HepG2 (cell line): Measurements from ENCODE around the gene GALNT10. TPM values are rescaled to one million over a fixed set of nuclear protein-coding genes. Genes with fewer than 3 reads are reported as not detected.
A peak's percentile ranks its signal among the peaks of the same experiment; 100 is the strongest.

Experiments
- ARNTL ChIP-seq: sonication (generic); formaldehyde crosslinking; IDR thresholded peaks from 2 replicates; pipeline ENCODE4 v1.4.0; 2020; ENCODE audit warnings: mild to moderate bottlenecking, missing genetic modification reagents
- ELK4 ChIP-seq: sonication (generic); formaldehyde crosslinking; IDR thresholded peaks from 2 replicates; pipeline ENCODE4 v1.9.0; 2021; ENCODE audit warnings: missing genetic modification reagents, borderline replicate concordance
- HNF1A ChIP-seq, 2 experiments: sonication (generic) in 1 of 2; formaldehyde crosslinking in 1 of 2; IDR thresholded peaks; 2 replicates each; pipeline versions ENCODE4 v1.4.0 to v1.6.1; 2016 to 2020; ENCODE audit warnings: borderline replicate concordance in 1 of 2, low read depth in 1 of 2, mild to moderate bottlenecking in 1 of 2, missing genetic modification reagents in 1 of 2
- HNRNPLL ChIP-seq: fragments of 200-400 bp; formaldehyde crosslinking; IDR thresholded peaks from 2 replicates; pipeline ENCODE4 v1.6.1; 2017; ENCODE audit warnings: mild to moderate bottlenecking, low read depth, low read length; ENCODE audit not compliant: poor library complexity, severe bottlenecking
- KAT2B ChIP-seq: fragments of 150-350 bp; IDR thresholded peaks from 2 replicates; pipeline ENCODE4 v1.6.1; 2014; ENCODE audit warnings: low read depth, low read length, borderline replicate concordance
- KLF6 ChIP-seq: IDR thresholded peaks from 2 replicates; pipeline ENCODE4 v1.8.0; 2016; ENCODE audit warnings: missing biosample characterization, missing genetic modification reagents
- MED13 ChIP-seq: sonication (generic); formaldehyde crosslinking; IDR thresholded peaks from 2 replicates; pipeline ENCODE4 v1.5.0; 2020; ENCODE audit warnings: missing genetic modification reagents
- NFE2L2 ChIP-seq: fragments of 150-350 bp; IDR thresholded peaks from 2 replicates; pipeline ENCODE4 v1.6.1; 2014; ENCODE audit warnings: low read length
- NR1H2 ChIP-seq: sonication (generic); formaldehyde crosslinking; IDR thresholded peaks from 2 replicates; pipeline ENCODE4 v1.8.1; 2022; ENCODE audit warnings: low read depth, missing genetic modification reagents, borderline replicate concordance
- PCBP2 ChIP-seq: fragments of 200-400 bp; formaldehyde crosslinking; optimal IDR thresholded peaks from 2 replicates; pipeline ENCODE3; 2018; ENCODE audit warnings: low read length, low read depth; ENCODE audit not compliant: poor library complexity, severe bottlenecking
- SMARCC2 ChIP-seq: fragments of 450-650 bp; IDR thresholded peaks from 2 replicates; pipeline ENCODE4 v1.6.1; 2017; ENCODE audit warnings: antibody characterized with exemption, mild to moderate bottlenecking
- SOX5 ChIP-seq: IDR thresholded peaks from 2 replicates; pipeline ENCODE4 v1.6.1; 2016; ENCODE audit warnings: borderline replicate concordance
- TBX2 ChIP-seq: sonication (generic); formaldehyde crosslinking; IDR thresholded peaks from 2 replicates; pipeline ENCODE4 v1.5.0; 2020; ENCODE audit warnings: missing genetic modification reagents, mild to moderate bottlenecking, borderline replicate concordance
- TEAD3 ChIP-seq: optimal IDR thresholded peaks from 2 replicates; pipeline ENCODE3; 2016; ENCODE audit warnings: borderline replicate concordance
- ZBTB3 ChIP-seq: sonication (generic); formaldehyde crosslinking; IDR thresholded peaks from 2 replicates; pipeline ENCODE4 v1.4.0; 2020; ENCODE audit warnings: low read depth, mild to moderate bottlenecking, moderate library complexity, missing genetic modification reagents, borderline replicate concordance
- ZFY ChIP-seq: sonication (generic); formaldehyde crosslinking; IDR thresholded peaks from 2 replicates; pipeline ENCODE4 v1.4.0; 2020; ENCODE audit warnings: missing genetic modification reagents
- ZNF230 ChIP-seq: sonication (generic); formaldehyde crosslinking; IDR thresholded peaks from 2 replicates; pipeline ENCODE4 v1.4.0; 2020; ENCODE audit warnings: mild to moderate bottlenecking, missing genetic modification reagents
- ZNF335 ChIP-seq: sonication (generic); formaldehyde crosslinking; IDR thresholded peaks from 2 replicates; pipeline ENCODE4 v1.4.0; 2020; ENCODE audit warnings: missing genetic modification reagents
- ZNF354B ChIP-seq: sonication (generic); formaldehyde crosslinking; IDR thresholded peaks from 2 replicates; pipeline ENCODE4 v1.8.0; 2022; ENCODE audit warnings: mild to moderate bottlenecking, missing genetic modification reagents
- ZNF44 ChIP-seq: sonication (generic); formaldehyde crosslinking; IDR thresholded peaks from 2 replicates; pipeline ENCODE4 v1.5.1; 2020; ENCODE audit warnings: mild to moderate bottlenecking, missing genetic modification reagents
- ZNF546 ChIP-seq: sonication (generic); formaldehyde crosslinking; conservative IDR thresholded peaks from 2 replicates; pipeline ENCODE4 v1.8.1; 2023; ENCODE audit warnings: mild to moderate bottlenecking, missing genetic modification reagents
- ZNF660 ChIP-seq: sonication (generic); formaldehyde crosslinking; IDR thresholded peaks from 2 replicates; pipeline ENCODE4 v1.5.1; 2020; ENCODE audit warnings: mild to moderate bottlenecking, low read depth, missing genetic modification reagents, borderline replicate concordance
- ZNF768 ChIP-seq: sonication (generic); formaldehyde crosslinking; IDR thresholded peaks from 2 replicates; pipeline ENCODE4 v1.4.0; 2020; ENCODE audit warnings: missing genetic modification reagents
- ZZZ3 ChIP-seq: sonication (generic); formaldehyde crosslinking; IDR thresholded peaks from 2 replicates; pipeline ENCODE4 v1.4.0; 2020; ENCODE audit warnings: missing genetic modification reagents, mild to moderate bottlenecking, borderline replicate concordance
- polyA plus RNA-seq, 8 experiments: library from polyadenylated mRNA; depleted of rRNA in 3 of 8; stranded (reverse) in 7 of 8; unstranded in 1 of 8; fragments of >200 nt; fragmentation: Illumina TruSeq in 4 of 8; extraction: Trizol in 4 of 8; gene quantifications; 2 replicates each; pipeline versions ENCODE4 v1.2.1 to v1.2.3, GENCODE V29; 2011 to 2016; ENCODE audit warnings: low read depth in 4 of 8, missing spikeins in 1 of 8, mixed read lengths in 1 of 8; ENCODE audit not compliant: insufficient read depth in 1 of 8
- total RNA-seq, 5 experiments: library from RNA; depleted of rRNA; stranded (reverse); fragments of >200 nt; fragmentation: Illumina TruSeq; extraction: Trizol; gene quantifications; 2 replicates each; pipeline ENCODE4 v1.2.3, GENCODE V29; 2016; ENCODE audit warnings: low read depth in 1 of 5
- TF ChIP-seq, protein P1 (sequence below): sonication (generic); formaldehyde crosslinking; conservative IDR thresholded peaks from 2 replicates; pipeline ENCODE4 v1.5.0; 2020; ENCODE audit warnings: missing genetic modification reagents

The GALNT10 gene
- total and polyA plus RNA-seq, 2 of the 13 experiments (the other 11 are each of a cell fraction or from before 2014, with no cell fraction given): 8.1 to 11.2 TPM

GRCh38 chr5:154386952-154387629 is 196.6 kb downstream of the GALNT10 start (continued):
- TF ChIP-seq ZNF44 (CRISPR knock-in tag) (no peak), KLF6 (CRISPR knock-in tag) (no peak), ZNF230 (no peak), PCBP2 (no peak), ZNF660 (CRISPR knock-in tag) (no peak), TBX2 (CRISPR knock-in tag) (no peak; the same call in 1 of the 2 replicates), ARNTL (no peak), NR1H2 (CRISPR knock-in tag) (no peak), HNRNPLL (no peak), HNF1A (IDR thresholded peaks at IDR 0.05; ENCODE audit: low read depth) (peak; percentile 72), HNF1A (CRISPR knock-in tag; IDR thresholded peaks at IDR 0.05; ENCODE audit: borderline replicate concordance) (no peak; the same call in 1 of the 2 replicates), ELK4 (CRISPR knock-in tag) (no peak), KAT2B (no peak), ZFY (CRISPR knock-in tag) (no peak), SMARCC2 (no peak), TEAD3 (peak; percentile 6), SOX5 (CRISPR knock-in tag) (0 out of 2 replicates have a peak, but pooled peaks have one; percentile 14), NFE2L2 (no peak), ZNF335 (no peak), MED13 (CRISPR knock-in tag) (no peak), ZNF354B (CRISPR knock-in tag) (no peak), ZZZ3 (CRISPR knock-in tag) (no peak), ZBTB3 (CRISPR knock-in tag) (no peak), ZNF546 (no peak), ZNF768 (CRISPR knock-in tag) (no peak)
- TF ChIP-seq, protein P1, sequence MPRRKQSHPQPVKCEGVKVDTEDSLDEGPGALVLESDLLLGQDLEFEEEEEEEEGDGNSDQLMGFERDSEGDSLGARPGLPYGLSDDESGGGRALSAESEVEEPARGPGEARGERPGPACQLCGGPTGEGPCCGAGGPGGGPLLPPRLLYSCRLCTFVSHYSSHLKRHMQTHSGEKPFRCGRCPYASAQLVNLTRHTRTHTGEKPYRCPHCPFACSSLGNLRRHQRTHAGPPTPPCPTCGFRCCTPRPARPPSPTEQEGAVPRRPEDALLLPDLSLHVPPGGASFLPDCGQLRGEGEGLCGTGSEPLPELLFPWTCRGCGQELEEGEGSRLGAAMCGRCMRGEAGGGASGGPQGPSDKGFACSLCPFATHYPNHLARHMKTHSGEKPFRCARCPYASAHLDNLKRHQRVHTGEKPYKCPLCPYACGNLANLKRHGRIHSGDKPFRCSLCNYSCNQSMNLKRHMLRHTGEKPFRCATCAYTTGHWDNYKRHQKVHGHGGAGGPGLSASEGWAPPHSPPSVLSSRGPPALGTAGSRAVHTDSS (CRISPR knock-in tag): no peak
